Renal cortical epithelial cell (primary cell): ENCODE measurements around the gene PRKCA. TPM values are rescaled to one million over a fixed set of nuclear protein-coding genes. Genes with fewer than 3 reads are reported as not detected.
"Not testable (repeated sequence)": the region's sequence is repeated elsewhere in the genome, so short reads cannot be mapped to it uniquely, and the experiment has no call there.

ENCODE experiments used
- DNase-seq: peaks from one replicate; pipeline ENCODE4 v3.0.0-alpha.2; 2011; ENCODE audit warnings: low read depth
- total RNA-seq: library from RNA; depleted of rRNA; stranded (reverse); fragments of >200 nt; gene quantifications from 2 replicates; pipeline ENCODE4 v1.2.3, GENCODE V29; 2014

PRKCA gene
- 7.3 and 31.9 TPM in 2 replicates for total RNA-seq

DNA sequence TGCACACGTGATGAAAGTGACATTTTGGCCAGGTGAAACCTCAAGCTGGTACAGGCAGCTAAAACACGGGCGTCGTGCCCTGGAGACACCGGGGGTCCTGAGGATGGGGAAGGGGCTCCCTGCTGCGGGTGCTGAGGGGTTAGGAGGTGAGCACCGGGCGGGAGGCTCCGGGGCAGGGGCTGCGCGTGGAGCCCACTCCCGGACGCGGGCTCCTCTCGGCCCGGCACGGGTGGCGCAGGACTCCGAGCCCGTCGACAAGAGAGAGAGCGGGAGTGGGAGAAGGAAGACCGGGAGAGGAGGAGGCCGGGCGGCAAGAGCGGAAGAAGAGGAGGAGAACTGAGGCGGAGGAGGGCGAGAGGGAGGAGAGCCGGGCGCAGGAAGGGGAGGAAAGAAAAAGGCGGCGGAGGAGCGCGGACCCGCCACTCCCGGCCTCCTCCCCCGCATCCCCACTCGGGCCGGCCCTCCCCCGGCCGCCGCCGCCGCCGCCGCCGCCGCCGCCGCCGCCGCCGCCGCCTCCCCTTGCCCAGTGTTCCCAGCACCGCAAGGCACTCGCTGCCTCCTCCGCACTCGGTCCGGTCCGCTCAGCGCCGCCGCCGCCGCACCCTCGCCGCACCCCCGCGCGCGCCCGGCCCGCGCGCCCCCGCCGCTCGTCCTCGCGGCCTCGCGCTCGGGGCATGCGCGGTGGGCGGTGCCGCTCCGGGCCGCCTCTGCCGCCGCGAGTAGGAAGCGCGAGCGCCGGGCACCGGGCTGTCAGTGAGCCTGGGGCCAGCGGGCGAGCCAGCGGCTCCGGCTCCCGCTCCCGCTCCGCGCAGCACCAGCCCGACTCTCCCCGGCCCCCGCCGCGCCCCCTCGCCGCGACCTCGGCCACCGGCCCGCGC lies at the start of gene PRKCA:
Gene PRKCA, plus strand, starts transcription at position 750 of the 878 bp plus-strand sequence.
- no peak for DNase-seq

DNA sequence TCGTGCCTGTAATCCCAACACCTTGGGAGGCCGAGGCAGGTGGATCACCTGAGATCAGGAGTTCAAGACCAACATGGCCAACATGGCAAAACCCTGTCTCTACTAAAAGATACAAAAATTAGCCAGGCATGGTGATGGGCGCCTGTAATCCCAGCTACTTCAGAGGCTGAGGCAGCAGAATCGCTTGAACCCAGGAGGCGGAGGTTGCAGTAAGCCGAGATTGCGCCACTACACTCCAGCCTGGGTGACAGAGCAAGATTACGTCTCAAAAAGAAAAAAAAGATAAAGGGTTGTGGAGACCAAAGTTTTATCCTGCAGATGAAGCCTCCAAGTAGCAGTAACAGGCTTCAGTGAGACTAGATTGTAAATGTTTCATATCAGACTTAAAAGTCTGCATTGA lies 49.0 kb upstream of the PRKCA start:
- DNase-seq = not testable (repeated sequence)

DNA sequence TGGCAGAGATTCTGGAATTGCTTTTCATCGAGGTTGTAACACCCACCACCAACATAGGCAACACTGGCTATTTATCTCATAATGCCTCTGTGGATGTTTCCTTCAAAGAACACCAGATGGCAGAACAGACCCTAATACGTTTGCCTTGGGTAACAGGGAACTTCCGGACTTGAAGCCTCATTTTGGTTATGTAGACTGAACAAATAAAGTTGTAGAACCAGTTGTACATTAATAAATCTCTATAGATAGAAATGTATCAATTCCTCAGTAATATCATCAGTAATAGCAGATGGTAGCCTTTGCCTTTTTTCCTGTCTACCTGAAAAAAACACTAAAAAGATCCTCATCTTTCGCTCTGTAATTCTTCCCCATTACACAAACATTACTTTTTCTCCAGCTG lies 47.3 kb upstream of the PRKCA start:
- peak; percentile 80 for DNase-seq

DNA sequence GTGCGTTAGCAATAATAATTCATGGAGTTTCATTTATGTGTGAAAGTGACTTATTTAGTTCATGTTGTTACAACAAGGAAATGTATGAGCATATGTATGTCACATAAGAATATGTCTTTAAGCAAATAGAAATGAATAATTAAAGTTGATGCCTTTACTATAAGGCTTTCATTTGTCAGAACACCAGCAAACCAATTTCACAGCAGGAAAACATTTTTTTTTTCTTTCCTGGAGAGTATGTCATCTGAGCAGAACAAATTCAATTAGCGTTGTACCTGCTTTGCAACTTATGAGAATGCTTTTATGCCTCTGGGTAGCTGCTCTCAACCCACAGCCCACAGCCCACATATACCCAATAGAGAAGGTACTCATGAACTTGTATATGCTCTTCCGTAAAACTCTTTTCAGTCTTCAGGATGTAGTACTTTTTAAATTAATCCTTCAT lies 46.9 kb upstream of the PRKCA start:
- DNase-seq = no peak

DNA sequence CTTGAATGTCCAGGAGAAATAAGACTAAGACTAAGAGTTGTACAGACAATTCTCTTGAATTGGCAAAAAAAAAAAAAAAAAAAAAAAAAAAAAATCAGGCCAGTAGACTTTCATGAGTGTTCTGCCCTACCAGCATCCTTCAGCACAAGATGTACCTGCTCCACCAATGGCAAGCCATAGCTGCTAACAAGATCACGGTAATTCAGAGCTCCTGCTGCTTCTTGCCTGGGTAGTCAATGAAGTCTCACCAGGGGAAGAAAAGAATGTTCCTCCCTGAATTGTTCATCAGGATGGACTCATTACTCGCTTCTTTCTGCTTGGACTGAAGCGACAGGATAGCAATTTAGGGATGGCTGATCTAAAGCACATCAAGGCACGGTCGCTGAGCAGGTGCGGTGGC lies 42.1 kb upstream of the PRKCA start:
- no peak for DNase-seq

DNA sequence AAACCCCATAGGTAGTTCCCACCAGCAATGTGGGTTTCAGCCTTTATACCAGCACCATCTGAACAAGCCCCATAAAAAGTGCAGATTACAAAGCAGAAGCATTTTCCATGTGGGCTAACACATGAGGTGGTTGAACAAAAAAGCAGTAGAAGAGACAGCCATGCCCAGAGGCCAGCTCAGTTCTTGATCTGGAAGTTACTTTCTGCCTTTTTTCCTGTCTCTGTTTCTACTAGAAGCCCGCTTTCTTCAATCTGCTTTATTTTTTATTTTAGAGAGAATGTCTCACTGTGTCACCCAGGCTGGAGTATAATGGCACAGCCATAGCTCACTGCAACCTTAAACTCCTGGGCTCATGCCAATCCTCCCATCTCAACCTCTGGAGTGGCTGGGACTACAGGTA lies 41.7 kb upstream of the PRKCA start:
- no peak for DNase-seq

DNA sequence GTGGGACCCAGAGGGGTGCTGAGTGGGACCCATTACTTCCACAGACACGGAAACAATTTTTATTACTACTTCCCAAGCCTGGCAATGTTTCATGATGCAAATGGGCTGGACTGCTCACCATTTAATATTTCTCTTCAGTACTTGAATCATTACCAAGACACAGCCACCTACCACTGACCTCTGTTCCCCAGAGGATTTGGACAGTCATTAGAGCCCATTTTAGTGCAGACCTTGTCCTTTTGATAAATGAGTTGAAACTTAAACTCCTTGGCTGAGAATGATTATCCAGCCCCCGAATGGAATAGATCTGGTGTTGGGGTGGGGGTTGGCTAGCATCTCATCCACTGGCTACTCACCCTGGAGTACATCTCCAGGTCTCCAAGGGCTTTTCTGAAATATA lies 39.6 kb upstream of the PRKCA start:
- DNase-seq = no peak

DNA sequence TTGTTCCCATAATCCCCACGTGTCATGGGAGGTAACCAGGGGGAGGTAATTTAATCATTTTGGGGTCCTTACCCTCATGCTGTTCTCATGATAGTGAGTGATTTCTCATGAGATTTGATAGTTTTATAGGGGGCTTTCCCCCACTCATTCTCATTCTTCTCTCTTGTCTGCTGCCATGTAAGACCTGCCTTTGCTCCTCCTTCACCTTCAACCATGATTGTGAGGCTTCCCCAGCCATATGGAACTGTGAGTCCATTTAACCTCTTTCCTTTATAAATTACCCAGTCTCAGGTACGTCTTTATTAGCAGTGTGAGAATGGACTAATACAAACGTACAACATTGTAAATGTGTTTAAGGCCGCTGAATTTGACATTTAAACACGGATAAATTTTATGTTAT lies 37.7 kb upstream of the PRKCA start:
- DNase-seq = no peak

DNA sequence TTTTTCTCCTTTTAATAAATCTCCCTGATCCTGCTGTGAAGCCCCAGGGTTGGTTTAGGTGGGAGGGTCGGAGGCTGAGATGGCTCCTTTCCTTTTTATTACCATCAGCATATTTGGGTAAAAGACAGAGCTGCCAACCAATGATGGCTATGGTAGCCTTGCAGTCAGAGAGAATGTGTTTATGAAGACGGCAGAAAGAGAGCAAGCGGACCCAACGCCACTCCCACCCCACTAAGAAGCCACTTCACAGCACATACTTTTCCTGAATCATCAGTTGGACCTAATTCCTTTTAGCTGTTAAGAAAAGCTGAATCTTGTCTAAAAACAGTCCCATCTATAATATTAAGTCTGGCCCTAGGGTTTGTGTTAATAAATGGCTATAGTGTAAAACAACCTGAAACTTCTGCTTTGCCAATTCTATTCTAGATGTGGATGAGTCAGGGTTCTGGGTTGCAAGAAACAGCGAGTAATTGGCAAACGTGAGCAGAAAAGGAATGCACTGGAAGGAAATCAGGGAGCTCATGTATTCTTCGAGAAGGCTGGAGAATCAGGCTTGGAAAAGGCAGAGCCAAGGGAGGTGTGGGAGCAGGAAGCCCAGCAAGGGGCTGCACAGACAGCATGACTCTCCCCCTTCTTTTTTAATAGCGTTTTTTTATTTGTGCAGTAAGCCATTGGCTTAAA lies 34.0 kb upstream of the PRKCA start:
- peak; percentile 87 for DNase-seq

DNA sequence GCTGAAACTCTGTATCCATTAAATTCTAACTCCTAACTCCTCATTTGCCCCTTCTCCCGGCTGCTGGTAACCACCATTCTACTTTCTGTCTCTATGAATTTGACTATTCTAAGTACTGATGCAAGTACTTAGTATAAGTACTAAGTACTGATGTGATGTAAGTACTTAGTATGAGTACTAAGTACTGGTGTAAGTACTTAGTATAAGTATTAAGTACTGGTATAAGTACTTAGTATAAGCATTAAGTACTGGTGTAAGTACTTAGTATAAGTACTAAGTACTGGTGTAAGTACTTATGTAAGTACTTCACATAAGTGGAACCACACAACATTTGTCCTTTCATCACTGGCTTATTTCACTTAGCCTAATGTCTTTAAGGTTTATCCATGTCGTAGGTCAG lies 32.3 kb upstream of the PRKCA start:
- no peak for DNase-seq

DNA sequence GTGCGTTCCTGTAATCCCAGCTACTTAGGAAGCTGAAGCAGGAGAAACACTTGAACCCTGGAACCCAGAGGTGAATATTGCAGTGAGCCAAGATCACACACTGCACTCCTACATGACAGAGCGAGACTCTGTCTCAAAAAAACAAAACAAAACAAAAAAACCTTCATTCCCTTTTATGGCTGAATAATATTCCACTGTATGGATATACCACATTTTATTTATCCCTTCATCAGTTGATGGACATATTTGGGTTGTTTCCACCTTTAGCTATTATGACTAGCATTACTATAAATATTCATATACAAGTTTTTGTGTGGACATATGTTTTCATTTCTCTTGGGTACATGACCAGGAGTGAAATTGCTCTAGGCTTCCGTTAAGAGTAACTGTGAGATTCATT lies 30.9 kb upstream of the PRKCA start:
- DNase-seq = no peak

DNA sequence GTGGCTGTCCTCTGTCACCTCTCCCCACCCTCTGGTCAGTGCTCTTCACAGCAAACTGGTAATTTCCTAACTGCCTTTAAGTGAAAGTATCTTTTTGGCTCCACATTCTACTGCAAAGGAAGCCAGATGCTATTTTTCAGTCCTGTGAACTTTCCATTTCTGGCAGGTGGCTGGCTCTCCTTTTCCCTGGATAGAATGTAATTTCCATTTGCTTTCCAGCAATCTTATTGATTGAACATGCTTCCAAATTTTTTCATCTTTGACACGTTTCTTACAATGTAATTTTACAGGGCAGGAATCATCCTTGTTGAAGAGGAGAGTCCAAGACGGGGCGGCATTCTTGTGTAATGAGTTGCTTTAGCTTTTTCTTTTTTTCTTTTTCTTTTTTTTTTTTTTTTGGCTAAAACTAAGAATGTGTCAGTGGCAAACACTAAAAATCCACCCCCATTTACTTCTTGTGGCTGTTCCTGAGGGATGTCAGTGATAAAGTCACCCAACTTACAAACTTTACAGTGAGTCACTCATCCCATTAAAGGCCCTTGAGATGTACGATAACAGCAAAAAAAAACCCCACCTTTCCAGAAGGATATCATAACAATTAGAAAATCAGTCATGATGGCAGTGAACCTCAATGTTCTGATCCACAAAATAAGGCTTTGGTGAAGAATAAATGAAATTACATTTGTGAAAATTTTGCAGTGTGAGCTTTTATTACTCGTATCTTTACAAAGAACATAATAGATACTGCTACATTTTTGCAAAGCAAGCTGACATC lies 29.4 kb upstream of the PRKCA start:
- peak; percentile 77 for DNase-seq

DNA sequence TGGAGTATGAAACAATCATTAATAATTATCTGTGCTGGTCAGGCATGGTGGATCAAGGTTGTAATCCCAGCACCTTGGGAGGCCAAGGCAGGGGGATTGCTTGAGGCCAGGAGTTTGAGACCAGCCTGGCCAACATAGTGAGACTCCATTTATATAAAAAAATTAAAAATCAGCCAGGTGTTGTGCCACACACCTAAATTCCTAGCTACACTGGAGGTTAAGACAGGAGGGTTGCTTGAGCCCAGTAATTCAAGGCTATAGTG lies 28.9 kb upstream of the PRKCA start:
- DNase-seq = no peak

DNA sequence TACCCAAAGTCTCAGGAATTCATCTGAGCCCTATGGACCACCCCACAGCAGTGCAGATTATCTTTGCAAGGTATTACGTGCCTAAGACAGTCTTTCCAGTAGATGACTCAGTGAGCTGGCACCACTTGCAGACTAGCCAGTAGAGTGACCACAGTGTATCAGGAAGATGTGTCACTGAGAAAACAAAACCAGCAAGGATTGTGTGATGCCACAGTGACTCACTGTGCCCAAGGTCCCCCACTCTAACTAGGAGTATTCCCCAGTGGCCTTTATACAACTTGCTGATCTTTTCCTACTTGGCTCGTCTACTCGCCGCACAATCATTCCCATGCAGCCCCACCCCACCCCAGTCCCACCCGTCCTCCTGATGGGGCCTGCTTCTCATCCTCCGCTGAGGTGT lies 26.8 kb upstream of the PRKCA start:
- peak; percentile 96 for DNase-seq

DNA sequence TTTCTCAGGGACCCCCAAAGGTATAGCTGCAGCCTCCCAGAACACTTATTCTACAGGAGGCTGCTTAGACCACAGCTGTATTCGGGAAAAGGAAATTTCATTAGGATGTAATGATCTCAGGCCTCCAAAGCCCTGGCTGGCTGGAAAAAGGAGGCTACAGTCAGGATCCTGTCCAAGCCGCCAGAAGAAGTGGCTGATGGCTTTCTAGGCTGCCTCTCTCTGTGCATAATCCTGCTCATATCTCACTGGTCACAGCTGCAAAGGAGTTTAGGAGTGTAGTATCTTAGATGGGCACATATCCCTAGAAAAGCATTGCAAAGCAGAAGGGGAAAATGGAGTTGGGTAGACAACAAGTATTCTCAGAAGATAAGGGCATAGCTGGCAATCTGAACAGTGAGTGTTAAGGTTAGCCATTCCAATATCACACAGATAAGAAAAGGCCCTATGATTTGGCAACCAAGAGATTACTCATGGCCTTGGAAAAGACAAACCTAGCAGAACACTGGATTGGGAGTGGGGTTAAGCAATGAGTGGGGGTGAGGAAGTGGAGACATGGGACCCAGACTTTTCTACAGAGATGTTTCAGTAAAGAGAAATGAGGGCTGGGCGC lies 26.0 kb upstream of the PRKCA start:
- peak; percentile 36 for DNase-seq

DNA sequence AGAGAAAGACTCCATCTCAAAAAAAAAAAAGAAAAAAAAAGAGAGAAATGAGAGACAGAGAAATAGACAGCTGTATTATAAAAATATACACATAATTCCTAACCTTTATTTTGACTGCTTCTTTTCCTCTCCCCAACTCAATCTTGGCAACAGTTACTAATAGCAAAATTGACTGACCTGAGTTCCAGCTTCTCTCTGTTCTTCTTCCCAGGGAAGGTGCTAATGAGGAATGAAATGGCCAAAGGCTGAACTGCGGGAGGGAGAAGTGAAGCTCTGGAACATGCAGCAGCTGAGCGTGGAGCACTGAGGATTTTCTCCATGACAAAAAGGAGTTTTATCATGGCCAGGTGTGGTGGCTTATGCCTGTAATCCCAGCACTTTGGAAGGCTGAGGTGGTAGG lies 25.2 kb upstream of the PRKCA start:
- DNase-seq = no peak

DNA sequence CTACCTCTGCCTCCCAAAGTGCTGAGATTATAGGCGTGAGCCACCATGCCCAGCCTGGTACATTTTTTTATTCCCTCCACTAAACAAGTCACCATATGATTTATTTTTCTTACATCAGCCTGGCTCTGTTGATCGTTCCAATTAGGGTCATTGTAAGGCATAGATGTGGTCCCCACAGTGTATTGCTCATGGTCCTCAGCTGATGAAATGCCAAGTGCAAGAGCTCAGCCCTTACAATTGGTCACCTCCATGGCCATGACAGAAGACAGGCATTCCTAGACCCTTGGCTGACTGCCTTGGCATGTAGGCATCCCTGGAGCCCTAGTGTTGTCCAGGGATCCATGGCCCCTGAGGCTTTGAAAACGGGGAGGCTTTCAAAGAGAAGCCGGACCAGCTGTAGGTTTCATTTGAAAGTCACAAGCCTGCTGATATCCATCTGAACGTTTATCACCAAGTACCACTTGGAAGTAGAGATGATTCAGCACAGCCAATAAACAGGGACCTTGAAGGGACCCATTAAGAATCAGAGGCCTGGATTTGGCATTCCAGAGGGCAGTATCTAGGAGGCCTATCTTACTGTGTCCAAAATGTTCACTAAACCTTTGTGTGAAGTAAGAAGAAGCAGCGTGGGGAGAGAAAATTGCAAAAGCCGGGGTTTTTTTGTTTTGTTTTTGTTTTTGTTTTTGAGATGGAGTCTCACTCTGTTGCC lies 20.6 kb upstream of the PRKCA start:
- no peak for DNase-seq

DNA sequence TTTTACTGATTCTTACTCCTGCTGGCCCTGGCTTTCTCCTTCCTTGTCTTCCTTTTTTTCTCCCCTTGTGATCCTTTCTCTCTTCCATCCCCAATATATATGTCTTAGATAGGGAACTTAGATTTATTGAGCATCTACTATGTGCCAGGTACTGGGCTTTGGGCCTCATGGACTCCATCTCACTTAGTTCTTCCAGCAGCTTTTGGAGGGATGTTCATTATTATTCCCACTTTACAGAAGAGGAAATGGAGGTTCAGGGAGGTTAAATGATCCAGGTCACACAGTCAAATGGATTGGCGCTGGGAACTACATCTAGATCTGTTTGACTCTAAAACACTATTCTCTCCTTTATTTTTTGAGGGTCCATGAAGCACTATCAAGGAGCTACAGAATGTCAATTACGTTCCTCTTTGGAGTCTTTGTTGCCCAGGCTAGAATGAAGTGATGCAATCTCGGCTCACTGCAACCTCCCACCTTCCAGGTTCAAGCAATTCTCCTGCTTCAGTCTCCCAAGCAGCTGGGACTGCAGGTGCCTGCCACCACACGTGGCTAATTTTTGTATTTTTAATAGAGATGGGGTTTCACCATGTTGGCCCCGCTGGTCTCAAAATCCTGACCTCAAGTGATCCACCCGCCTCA lies 19.0 kb upstream of the PRKCA start:
- no peak for DNase-seq

DNA sequence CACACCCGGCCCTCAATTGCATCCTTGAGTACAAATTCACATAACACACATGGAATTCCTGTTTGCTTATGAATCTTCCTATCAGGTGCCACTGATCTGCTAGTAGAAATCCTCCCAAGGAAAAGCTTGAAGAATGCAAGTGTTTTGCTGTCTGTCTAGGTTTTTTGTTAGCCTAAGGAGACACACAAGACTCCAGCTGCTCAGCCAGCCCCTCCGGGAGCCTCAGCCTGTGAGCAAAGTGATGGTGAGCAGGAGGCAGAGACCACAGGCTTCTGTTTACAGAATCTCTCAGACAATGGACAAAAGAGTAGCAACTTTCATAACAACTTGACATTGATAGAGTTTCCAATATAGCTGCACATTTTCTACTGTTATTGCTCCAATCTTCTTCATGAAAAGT lies 18.4 kb upstream of the PRKCA start:
- DNase-seq = no peak

DNA sequence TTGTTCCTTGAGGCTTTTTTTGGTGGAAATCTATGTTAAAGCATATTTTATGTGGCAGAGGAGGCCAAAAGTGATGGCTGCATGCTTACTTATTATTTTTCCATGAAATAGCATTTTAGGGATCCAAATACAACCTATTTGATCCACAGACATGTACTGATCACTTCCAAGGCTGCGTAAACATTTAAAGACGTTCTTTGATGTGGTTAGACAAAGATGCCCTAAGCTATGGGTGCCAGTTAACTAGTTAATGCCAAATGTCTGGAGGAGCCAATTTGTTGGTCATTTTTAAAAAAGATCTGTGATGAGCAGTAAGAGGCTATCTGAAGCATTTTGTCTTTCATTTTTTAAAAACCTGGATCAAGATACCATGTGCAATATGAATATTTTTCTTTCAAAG lies 17.3 kb upstream of the PRKCA start:
- no peak for DNase-seq

DNA sequence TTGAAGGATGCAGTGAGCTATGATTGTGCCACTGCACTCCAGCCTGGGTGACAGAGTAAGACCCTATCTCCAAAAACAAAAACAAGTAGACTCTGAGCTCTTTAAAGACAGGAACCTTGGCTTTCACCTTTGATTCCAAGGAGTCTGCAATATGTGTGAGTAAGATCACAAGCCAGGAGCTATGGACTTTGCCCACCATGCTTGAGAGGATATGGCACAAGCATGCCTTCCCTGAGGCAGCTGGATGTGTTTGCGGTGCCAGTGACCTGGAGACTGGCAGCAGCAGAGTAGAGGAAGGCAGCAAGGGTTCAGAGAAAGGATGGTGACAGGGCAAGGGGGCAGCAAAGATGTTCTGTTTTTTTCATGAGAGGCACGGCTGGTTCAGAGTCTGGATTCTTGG lies 14.5 kb upstream of the PRKCA start:
- peak; percentile 84 for DNase-seq
